HG03064 (cell line): Measurements from ENCODE around the gene KRT73.

ENCODE experiments used
- ATAC-seq: cut with Tn5 transposase; IDR thresholded peaks from one replicate; pipeline ENCODE4 v1.9.1; 2021; ENCODE audit warnings: low read depth; ENCODE audit not compliant: unreplicated experiment

KRT73 gene

DNA sequence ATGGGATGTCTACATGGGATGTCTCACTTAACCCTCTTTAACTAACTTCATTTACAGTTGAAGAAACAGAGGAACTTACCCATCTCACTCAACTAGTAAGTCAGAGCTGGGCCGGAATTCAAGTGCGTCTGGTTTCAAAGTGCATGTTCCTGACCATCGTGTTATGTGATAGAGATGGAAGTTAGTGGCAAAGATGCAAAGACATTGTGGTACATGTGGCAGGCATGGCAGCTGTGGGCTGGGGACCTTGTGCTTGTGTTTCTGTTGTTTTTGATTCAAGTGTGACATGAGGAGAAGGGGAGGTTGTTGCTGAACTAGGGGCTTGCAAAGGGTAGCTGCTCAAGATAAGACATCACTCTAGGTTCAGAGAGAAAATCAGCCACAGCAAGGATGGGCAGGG is 42.4 kb downstream of the KRT73 start:
- ATAC-seq, result no peak

- no peak for ATAC-seq
Observed at GRCh38 chr12:52575256-52575655, 43.1 kb downstream of the KRT73 start.

DNA sequence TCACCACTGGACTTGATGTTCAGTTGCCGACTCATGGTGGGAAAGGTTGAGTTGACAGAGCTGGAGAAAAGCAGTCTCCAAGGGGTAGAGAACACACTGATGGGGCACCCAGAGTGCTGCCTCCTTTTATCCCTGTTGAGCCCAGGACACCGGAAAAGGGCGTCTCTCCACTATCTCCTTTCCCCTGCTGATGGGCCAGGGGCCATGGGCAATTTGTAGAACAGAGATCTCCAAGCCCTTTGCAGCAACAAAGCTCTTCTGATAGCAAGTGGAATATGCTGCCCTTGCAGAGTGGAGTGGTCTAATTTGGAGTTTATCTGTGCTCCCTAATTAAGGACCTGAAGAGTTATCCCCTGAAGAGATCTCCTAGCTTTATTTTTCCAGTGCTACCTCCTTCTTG is 44.6 kb downstream of the KRT73 start, which contains the start of gene KRT74:
KRT74 (minus strand) TSS at position 101 of the 400 bp plus-strand sequence; CDS start at position 35, 66 bp downstream.
- no peak for ATAC-seq

DNA sequence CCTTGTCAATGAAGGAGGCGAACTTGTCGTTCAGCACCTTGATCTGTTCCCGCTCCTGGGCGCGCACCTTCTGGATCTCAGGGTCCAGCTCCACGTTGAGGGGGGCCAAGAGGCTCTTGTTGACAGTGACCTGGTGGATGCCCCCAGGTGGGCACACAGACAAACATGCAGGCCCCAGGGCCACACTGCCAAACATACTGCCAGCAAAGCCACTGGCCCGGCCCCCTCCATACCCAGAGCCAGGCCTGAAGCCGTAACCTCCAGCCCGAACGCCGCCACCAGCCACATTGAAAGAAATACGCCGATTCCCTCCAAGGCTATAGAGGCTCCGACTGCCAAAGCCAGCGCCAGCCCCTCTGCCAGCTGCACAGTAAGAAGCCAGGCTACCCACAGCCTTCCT is 45.1 kb downstream of the KRT73 start:
- no peak for ATAC-seq

- ATAC-seq, result no peak
Observed at GRCh38 chr12:52570511-52570910, 47.8 kb downstream of the KRT73 start.

GRCh38 chr12:52568111-52568510 is 50.2 kb downstream of the KRT73 start:
- no peak for ATAC-seq

GRCh38 chr12:52566847-52567291 is 51.5 kb downstream of the KRT73 start:
- no peak for ATAC-seq

DNA sequence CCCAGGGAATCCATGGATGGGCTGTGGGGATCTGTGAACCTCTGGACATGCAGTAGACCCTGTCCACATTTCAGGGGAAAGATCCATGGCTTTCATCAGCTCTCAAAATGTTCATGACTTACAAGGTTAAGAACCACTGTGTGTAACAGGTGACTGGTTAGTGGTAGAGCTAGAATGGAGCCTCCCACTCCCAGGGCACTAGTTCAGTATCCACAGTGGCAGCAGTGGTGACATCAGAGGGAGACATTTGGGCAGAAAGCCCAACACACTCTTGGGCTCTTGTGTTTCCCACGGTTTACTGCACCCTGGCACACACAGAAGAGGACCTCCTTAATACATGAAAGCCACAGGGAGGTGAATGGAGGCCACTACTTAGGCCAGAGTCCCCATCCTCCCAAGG is 53.8 kb downstream of the KRT73 start:
- ATAC-seq, result no peak

- no peak for ATAC-seq
Observed at GRCh38 chr12:52561880-52562449, 56.4 kb downstream of the KRT73 start.

DNA sequence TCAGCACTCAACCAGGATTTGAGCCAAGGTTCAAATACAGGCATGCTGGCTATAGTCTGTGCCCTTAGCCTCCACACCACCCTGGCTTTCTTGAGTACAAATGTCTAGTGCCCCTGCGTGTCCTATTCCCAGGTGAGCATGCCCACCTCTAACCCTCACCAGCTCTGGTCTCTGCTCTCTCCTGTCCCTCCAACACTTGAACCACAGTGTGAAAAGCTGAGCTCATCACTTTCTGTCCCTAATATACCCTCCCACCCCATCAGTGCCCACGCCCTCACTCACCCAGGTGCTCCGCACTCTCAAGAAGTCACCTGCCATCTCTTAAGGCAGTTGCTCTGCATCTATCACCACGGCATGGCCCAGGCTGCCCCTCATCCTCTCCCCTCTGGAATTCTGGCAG is 58.4 kb downstream of the KRT73 start:
- ATAC-seq, result no peak

- ATAC-seq, result no peak
Observed at GRCh38 chr12:52558781-52559445, 59.4 kb downstream of the KRT73 start.
